CD4-positive, alpha-beta T cell treated with Interleukin-15 for 1 hour (primary cell): ENCODE results near the gene DERA.
A peak's percentile ranks its signal among the peaks of the same experiment; 100 is the strongest.
"Not testable (repeated sequence)": the region's sequence is repeated elsewhere in the genome, so short reads cannot be mapped to it uniquely, and the experiment has no call there.

Source experiments
- DNase-seq: peaks from one replicate; pipeline ENCODE4 v3.0.0-alpha.2; 2020

Gene DERA

GRCh38 chr12:15910864-15911721, at the start of gene DERA:
Gene DERA, plus strand, starts transcription at chr12:15911332. Its CDS starts 52 bp downstream, at chr12:15911384.
- peak; percentile 52 for DNase-seq

- no peak for DNase-seq
These were observed 49.7 kb upstream of the DERA start for GRCh38 chr12:15861404-15861803.

GRCh38 chr12:15862840-15863239, 48.3 kb upstream of the DERA start:
- no peak for DNase-seq

DNA sequence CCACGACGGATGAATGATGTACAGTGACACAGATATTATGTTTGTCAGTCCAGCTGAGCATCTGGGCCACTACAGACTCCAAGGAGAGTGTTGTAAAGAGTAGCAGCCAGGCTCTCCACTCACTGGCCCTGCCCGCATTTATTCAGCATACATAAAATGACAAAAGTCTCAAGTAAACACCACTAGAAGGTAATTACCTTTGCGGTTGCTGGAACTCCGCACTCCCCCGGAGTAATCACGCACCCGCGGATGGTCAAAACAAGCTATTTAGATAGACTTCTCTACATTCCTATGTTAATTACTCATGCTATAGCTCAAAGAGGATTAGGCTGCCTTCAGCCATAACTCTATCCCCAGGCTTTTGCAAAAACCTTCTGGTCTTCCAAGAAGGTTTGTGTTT, 47.8 kb upstream of the DERA start:
- no peak for DNase-seq

GRCh38 chr12:15863984-15864383, 47.1 kb upstream of the DERA start:
- no peak for DNase-seq

DNA sequence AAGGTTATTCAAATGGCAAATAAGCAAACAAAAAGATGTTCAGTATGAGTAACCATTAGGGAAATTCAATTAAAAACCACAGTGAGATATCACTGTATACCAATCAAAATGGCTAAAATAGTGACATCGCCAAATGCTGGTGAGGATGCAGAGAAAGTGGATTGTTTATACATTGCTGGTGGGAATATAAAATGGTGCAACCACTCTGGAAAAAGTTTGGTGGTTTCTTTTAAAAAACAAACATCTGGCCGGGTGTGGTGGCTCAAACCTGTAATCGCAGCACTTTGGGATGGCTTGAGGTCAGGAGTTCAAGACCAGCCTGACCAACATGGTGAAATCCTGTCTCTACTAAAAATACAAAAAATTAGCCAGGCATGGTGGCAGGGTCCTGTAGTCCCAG, 42.9 kb upstream of the DERA start:
- DNase-seq = no peak

DNA sequence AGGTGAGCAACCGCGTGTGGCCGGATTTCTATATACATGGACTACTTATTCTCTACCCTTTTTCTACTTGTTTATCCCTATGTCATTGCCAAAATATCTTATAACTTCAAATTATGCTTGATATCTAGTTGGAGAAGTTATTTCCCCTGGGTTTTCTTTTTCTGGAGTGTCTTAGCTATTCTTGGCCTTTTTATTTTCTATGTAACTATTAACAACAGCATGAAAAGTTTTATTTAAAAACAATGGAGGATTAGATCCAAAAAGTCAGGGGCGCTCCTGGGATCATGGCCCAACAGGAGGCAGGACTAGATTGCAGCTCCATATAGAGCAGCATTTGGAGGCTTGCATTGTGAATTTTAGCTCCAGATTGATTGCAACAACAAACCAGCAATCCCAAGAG, 37.6 kb upstream of the DERA start:
- DNase-seq = no peak

DNA sequence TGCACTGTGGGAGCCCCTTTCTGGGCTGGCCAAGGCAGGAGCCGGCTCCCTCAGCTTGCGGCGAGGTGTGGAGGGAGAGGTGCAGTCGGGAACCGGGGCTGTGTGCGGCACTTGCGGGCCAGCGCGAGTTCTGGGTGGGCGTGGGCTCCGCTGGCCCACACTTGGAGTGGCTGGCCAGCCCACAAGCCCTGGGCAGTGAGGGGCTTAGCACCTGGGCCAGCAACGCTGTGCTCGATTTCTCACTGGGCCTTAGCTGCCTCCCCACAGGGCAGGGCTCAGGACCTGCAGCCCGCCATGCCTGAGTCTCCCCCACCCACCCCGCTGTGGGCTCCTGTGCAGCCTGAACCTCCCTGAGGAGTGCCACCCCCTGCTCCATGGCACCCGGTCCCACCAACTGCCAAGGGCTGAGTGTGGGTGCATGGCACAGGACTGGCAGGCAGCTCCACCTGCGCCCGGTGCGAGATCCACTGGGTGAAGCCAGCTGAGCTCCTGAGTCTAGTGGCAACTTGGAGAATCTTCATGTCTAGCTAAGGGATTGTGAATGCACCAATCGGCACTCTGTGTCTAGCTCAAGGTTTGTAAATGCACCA, 36.5 kb upstream of the DERA start:
- DNase-seq = not testable (repeated sequence)

DNA sequence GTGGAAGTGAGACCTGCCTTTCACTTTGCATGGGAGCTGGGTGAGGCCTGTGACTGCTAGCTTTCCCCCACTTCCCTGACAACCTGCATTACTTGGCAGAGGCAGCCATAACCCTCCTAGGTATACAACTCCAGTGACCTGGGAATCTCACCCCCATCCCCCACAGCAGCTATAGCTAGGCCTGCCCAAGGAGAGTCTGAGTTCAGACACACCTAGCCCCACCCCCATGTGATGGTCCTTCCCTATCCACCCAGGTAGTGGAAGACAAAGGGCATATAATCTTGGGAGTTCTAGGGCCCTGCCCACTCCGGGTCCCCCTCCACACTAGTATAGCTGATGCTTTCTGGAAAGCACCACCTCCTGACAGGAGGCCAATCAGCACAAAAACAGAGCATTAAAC, 35.3 kb upstream of the DERA start:
- DNase-seq = no peak

DNA sequence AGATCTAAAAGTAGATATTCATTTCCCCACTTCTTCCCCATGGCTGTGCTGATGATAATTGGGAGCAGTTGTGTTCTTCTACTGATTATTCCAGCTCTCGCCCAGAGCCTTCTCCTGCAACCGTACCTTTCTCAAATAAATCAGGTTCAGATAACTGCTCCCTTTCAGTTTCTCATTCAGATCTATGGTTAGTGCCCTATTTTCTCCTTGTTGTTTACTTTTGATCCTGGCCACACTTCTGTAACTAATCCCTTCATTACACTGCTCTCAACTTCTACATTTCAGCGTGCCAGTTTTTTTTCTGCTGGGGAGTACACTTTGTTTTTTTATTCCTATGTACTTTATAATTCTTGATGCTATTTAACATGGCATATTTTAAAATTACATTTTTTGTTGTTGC, 31.7 kb upstream of the DERA start:
- no peak for DNase-seq

GRCh38 chr12:15880721-15881120, 30.4 kb upstream of the DERA start:
- no peak for DNase-seq

- peak; percentile 97 for DNase-seq
These were observed 28.8 kb upstream of the DERA start, which contains the start of gene STRAP for GRCh38 chr12:15882118-15882971. Gene STRAP, plus strand, starts transcription at chr12:15882387. Its CDS starts 321 bp downstream, at chr12:15882708.

- no peak for DNase-seq
These were observed 27.6 kb upstream of the DERA start for GRCh38 chr12:15883536-15883935.

DNA sequence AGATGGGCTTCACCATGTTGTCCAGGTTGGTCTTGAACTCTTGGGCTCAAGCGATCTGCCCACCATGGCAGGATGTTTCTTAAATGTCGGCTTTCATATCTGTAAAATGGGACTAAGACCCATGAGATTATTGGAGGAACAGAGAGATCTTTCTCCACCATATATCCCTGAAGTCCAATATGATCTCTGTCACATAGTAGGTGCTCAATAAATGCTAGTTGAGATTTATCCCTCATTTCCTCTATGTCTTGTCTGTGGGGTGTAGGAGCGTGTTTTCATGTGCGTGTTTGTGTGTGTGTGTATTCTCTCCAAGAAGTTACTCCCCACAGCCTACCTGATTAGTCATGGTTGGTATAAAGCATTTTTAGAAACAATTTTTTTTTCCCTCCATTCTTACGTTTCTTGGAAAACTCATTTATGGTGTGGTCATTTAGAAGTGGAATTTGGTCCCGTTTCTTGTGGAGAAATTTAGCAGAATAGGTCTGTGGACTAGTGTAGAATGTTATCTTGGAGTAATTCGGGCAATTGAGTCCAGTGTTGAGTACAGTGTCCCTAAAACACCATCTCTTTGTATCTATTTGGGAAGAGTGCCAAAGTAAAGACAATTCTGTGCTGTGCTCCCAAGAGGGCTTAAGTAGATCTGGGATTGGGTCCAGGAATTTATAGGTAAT, 24.6 kb upstream of the DERA start:
- no peak for DNase-seq

- DNase-seq = no peak
These were observed 23.9 kb upstream of the DERA start for GRCh38 chr12:15887043-15887817.

GRCh38 chr12:15892645-15893259, 18.4 kb upstream of the DERA start:
- DNase-seq = no peak

DNA sequence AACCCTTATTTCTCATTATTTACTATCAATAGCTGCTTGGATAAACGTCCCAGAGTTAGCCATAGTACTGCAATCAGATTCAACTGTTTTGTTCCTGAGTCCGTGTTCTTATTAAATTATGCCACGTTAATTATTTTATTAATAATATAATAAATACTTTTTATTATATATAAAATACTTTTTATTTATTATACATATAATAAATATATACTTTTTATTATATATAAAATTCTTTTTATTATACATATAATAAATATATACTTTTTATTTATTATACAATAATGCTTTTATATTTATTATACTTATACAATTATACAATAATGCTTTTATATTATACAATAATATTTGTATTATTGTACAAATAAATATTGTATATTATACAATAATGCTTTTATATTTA, 17.9 kb upstream of the DERA start:
- DNase-seq = no peak

DNA sequence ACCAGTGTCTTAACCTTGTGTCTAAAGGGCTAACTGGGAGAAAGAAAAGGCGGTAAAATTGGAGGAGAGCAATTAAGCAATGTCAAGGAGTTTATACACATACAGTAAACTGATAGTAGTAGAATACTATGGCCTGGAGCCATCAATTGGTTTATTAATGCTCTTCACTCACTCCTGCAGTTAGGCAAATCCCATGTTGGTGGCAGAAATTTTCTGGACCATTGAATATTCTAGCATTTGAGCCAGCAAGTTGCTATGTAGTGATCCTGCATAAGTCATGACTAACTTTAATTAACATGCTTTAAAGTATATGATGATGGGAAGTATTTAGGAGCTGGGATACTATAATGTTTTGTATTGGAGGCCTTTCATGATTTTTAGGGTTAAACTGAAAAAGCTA, 14.3 kb upstream of the DERA start:
- no peak for DNase-seq

- DNase-seq = no peak
These were observed 13.7 kb upstream of the DERA start for GRCh38 chr12:15897433-15897832.

DNA sequence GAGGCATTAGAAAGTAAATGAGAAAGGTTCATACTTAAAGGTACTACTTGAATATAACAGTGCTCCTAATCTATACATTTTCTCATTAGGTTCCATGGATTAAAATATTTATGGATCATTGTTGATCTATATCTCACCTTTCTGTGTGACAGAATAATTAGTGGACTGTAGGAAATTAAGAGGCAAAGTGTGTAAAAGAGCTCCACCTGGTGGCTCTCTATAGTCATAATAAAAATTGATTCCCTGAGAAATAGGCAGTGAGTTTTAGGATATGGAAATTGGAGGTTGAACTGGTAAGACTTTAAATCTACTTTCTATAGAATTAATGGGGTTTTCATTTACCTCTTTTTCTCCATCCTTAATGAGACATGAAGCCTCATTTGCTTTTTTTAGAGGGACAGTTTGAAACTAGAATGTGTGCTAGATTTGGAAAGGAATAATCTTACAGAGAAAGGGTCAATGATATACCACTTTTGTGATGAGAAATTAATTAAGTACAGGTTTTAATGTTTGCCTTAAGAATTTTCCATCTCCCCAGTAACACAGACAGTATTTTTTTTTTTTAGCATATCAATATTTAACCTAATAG, 11.8 kb upstream of the DERA start:
- no peak for DNase-seq

DNA sequence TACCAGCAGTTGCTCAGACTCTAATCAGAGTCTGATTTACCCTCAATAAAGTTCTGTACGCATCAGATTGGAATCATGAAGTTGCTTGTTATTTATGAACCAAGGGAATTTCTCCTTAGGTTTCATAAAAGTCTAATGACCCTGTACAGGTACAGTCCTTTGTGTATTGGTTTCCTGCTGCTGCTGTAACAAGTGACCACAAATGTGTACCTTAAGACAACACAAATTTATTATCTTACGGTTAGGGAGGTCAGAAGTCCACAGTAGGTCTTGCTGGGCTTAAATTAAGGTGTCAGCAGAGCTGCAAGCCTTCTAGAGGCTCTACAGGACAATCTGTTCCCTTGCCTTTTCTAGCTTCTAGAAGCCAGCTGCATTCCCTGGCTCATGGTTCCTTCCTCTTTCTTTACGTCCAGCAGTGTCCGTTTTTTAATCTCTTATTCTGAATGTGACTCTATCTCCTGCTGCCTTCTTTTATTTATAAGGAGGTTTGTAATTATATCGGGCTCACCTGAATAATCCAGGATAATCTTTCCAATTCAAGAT, 6.7 kb upstream of the DERA start:
- no peak for DNase-seq
